PFSK-1 (cell line): ENCODE results near the gene MMP2.

ENCODE experiments used
- POLR2AphosphoS5 ChIP-seq: IDR thresholded peaks from 2 replicates; pipeline ENCODE4 v1.6.1; 2012; ENCODE audit warnings: low read depth, mild to moderate bottlenecking, control low read depth, low read length, moderate library complexity
- REST ChIP-seq, 2 experiments: IDR thresholded peaks; 2 replicates each; pipeline versions ENCODE4 v1.6.1 to v1.8.0; 2011 to 2012; ENCODE audit warnings: low read depth in 2 of 2, low read length in 2 of 2, control low read depth in 1 of 2, inconsistent platforms in 1 of 2, mild to moderate bottlenecking in 1 of 2, moderate library complexity in 1 of 2; ENCODE audit not compliant: insufficient read depth in 1 of 2
- SIN3A ChIP-seq: IDR thresholded peaks from 2 replicates; pipeline ENCODE4 v1.6.1; 2012; ENCODE audit warnings: mild to moderate bottlenecking, low read length, moderate library complexity, borderline replicate concordance; ENCODE audit not compliant: insufficient read depth
- TAF1 ChIP-seq: IDR thresholded peaks from 2 replicates; pipeline ENCODE4 v1.6.1; 2012; ENCODE audit warnings: low read length, control low read depth, borderline replicate concordance; ENCODE audit not compliant: insufficient read depth

- TF ChIP-seq POLR2AphosphoS5 (no peak), REST (IDR thresholded peaks at IDR 0.05; ENCODE audit: insufficient read depth in 1 of 2, low read depth in 2 of 2, low read length in 2 of 2) (no peak), SIN3A (no peak), TAF1 (no peak)
Measured at GRCh38 chr16:55465077-55465896, 13.7 kb upstream of the MMP2 start.
